ENCODE data around the gene GAB1.

GAB1 gene

DNA sequence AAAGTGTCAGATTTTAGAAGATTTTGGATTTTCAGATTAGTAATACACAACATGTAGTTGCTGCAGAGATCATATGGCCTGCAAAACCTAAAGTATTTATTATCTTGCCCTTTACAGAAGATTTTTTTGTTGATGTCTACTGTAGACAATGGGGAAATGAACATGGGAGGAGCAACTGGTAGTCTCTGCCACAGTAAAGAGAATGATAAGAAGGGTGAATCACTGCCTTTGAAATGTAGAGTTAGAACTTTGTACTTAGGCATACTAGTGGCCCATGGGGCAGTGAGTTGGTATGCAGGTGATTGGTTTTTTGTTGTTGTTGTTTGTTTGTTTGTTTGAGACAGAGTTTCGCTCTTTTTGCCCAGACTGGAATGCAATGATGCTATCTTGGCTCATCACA is 50.1 kb downstream of the GAB1 start:
- Histone ChIP-seq H3K4me1 (ENCODE audit: control insufficient read depth, insufficient read depth, low read depth, low read length) (peaks cover 5% of the 10 kb centered on the region), H3K9me3 (ENCODE audit: control insufficient read depth, low read length) (no peaks in the 10 kb centered on the region), H3K23ac (ENCODE audit: low read length in 2 of 2) (no peak overlapping the region), H3K36me3 (ENCODE audit: control insufficient read depth in 1 of 2, insufficient read depth in 2 of 2, low read depth in 1 of 2, low read length in 2 of 2) (no peaks in the 10 kb centered on the region), H3K9ac (ENCODE audit: low read length) (no peak overlapping the region), H3K4ac (ENCODE audit: low read depth in 1 of 2, low read length in 2 of 2) (no peak overlapping the region), H3K14ac (ENCODE audit: low read length in 2 of 2) (no peak overlapping the region), H4K8ac (ENCODE audit: low read length) (no peak overlapping the region), H3K27ac (ENCODE audit: low read length, poor library complexity, severe bottlenecking) (no peak overlapping the region), H2AK5ac (ENCODE audit: low read length, severe bottlenecking) (no peak overlapping the region), H2BK12ac (ENCODE audit: low read length in 2 of 2) (no peak overlapping the region), H2AFZ (ENCODE audit: low read depth, low read length) (no peak overlapping the region), H4K91ac (ENCODE audit: low read length) (no peak overlapping the region), H3K79me1 (replicated peaks; ENCODE audit: low read length, poor library complexity, severe bottlenecking) (peaks cover 29% of the 10 kb centered on the region), H3K4me3 (ENCODE audit: insufficient read depth in 1 of 2, low read depth in 1 of 2, low read length in 2 of 2) (no peak overlapping the region), H3K27me3 (ENCODE audit: control insufficient read depth in 1 of 2, insufficient read depth in 1 of 2, low read length in 2 of 2) (no peaks in the 10 kb centered on the region), H2BK15ac (ENCODE audit: low read depth, poor library complexity, severe bottlenecking) (no peak overlapping the region), H2BK5ac (ENCODE audit: low read depth, low read length, poor library complexity, severe bottlenecking) (no peak overlapping the region), H3K18ac (ENCODE audit: low read depth in 1 of 2, low read length in 2 of 2) (no peak overlapping the region), H2BK120ac (ENCODE audit: low read depth, low read length) (no peak overlapping the region), H3K4me2 (ENCODE audit: low read length, poor library complexity, severe bottlenecking) (no peak overlapping the region)
- no CpG with 5 or more reads among the region's 1 CpG for WGBS
- no peak for DNase-seq

DNA sequence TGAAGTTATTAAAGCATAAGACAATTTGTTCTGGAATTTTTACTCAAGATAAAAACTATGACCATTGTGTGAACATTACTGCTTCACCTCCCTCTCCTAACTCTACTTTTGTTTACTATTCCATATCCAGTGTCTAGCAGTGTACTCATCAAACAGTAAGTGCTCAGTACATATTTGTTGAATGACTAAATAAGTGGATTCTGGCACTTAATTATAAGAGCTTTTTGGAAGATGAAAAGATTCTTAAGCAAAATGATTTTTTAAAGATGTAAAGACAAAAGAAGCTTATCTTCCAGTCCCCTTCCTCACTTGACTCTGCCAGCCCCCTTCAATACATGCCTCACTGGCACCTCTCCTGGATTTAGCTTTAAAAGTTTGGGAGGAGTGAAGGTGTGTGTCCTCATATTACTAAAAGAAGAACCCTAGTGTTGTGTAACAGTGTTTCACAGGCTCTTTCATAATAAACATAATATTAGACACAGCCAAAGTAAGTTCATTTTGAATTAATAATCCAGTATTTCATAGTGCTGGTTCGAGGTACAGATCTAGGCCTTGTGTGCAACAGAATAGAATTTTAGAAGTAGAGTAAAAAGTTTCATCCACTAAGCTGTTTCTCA is 53.0 kb downstream of the GAB1 start:
- Histone ChIP-seq H3K4ac (ENCODE audit: low read depth in 1 of 2, low read length in 2 of 2) (no peak overlapping the region), H3K4me3 (ENCODE audit: insufficient read depth in 1 of 2, low read depth in 1 of 2, low read length in 2 of 2) (no peak overlapping the region), H3K18ac (ENCODE audit: low read depth in 1 of 2, low read length in 2 of 2) (no peak overlapping the region), H2BK5ac (ENCODE audit: low read depth, low read length, poor library complexity, severe bottlenecking) (no peak overlapping the region), H3K79me1 (replicated peaks; ENCODE audit: low read length, poor library complexity, severe bottlenecking) (peaks cover 27% of the 10 kb centered on the region), H2AK5ac (ENCODE audit: low read length, severe bottlenecking) (no peak overlapping the region), H4K91ac (ENCODE audit: low read length) (no peak overlapping the region), H3K27me3 (ENCODE audit: control insufficient read depth in 1 of 2, insufficient read depth in 1 of 2, low read length in 2 of 2) (no peaks in the 10 kb centered on the region), H3K27ac (ENCODE audit: low read length, poor library complexity, severe bottlenecking) (no peak overlapping the region), H2BK15ac (ENCODE audit: low read depth, poor library complexity, severe bottlenecking) (no peak overlapping the region), H2BK120ac (ENCODE audit: low read depth, low read length) (no peak overlapping the region), H4K8ac (ENCODE audit: low read length) (no peak overlapping the region), H2BK12ac (ENCODE audit: low read length in 2 of 2) (no peak overlapping the region), H3K14ac (ENCODE audit: low read length in 2 of 2) (no peak overlapping the region), H2AFZ (ENCODE audit: low read depth, low read length) (no peak overlapping the region), H3K23ac (ENCODE audit: low read length in 2 of 2) (no peak overlapping the region), H3K9me3 (ENCODE audit: control insufficient read depth, low read length) (no peaks in the 10 kb centered on the region), H3K36me3 (ENCODE audit: control insufficient read depth in 1 of 2, insufficient read depth in 2 of 2, low read depth in 1 of 2, low read length in 2 of 2) (no peaks in the 10 kb centered on the region), H3K4me1 (ENCODE audit: control insufficient read depth, insufficient read depth, low read depth, low read length) (peaks cover 5% of the 10 kb centered on the region), H3K4me2 (ENCODE audit: low read length, poor library complexity, severe bottlenecking) (no peak overlapping the region), H3K9ac (ENCODE audit: low read length) (no peak overlapping the region)
- 88% methylated on average over 1 of the region's 1 CpG for WGBS
- DNase-seq = peak; percentile 61

DNA sequence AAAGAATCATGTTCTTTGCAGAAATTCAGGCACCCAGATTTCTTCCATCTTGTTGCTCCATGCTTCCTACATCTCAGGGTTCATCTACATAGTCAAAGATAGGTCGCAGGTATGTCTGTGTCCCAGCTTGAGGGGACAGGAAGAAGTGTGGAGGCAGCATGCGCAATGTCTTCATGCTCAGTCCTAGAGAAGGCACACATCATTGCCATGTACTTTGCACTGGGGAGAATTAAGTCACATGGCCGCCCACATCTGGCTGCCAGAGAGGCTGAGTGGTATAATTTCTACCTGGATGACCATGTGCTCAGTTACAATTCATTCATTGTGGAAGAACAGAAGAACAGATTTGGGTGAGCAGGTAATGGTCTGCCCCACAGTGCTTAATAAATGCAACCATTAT is 54.1 kb downstream of the GAB1 start:
- Histone ChIP-seq H3K79me1 (replicated peaks; ENCODE audit: low read length, poor library complexity, severe bottlenecking) (peaks cover 28% of the 10 kb centered on the region), H3K23ac (ENCODE audit: low read length in 2 of 2) (no peak overlapping the region), H2BK15ac (ENCODE audit: low read depth, poor library complexity, severe bottlenecking) (no peak overlapping the region), H3K27ac (ENCODE audit: low read length, poor library complexity, severe bottlenecking) (no peak overlapping the region), H4K91ac (ENCODE audit: low read length) (peak overlapping the region; percentile 0), H4K8ac (ENCODE audit: low read length) (no peak overlapping the region), H3K4me2 (ENCODE audit: low read length, poor library complexity, severe bottlenecking) (no peak overlapping the region), H2BK5ac (ENCODE audit: low read depth, low read length, poor library complexity, severe bottlenecking) (no peak overlapping the region), H2BK120ac (ENCODE audit: low read depth, low read length) (no peak overlapping the region), H2BK12ac (ENCODE audit: low read length in 2 of 2) (peak overlapping the region in 1 of 2 experiments; percentile 94), H3K18ac (ENCODE audit: low read depth in 1 of 2, low read length in 2 of 2) (peak overlapping the region in 1 of 2 experiments; percentile 76), H3K27me3 (ENCODE audit: control insufficient read depth in 1 of 2, insufficient read depth in 1 of 2, low read length in 2 of 2) (no peaks in the 10 kb centered on the region), H3K36me3 (ENCODE audit: control insufficient read depth in 1 of 2, insufficient read depth in 2 of 2, low read depth in 1 of 2, low read length in 2 of 2) (peaks cover 0 to 1% of the 10 kb centered on the region in 2 experiments), H3K9ac (ENCODE audit: low read length) (no peak overlapping the region), H3K4ac (ENCODE audit: low read depth in 1 of 2, low read length in 2 of 2) (no peak overlapping the region), H2AK5ac (ENCODE audit: low read length, severe bottlenecking) (peak overlapping the region; percentile 53), H3K14ac (ENCODE audit: low read length in 2 of 2) (no peak overlapping the region), H3K4me1 (ENCODE audit: control insufficient read depth, insufficient read depth, low read depth, low read length) (peaks cover 5% of the 10 kb centered on the region), H3K9me3 (ENCODE audit: control insufficient read depth, low read length) (no peaks in the 10 kb centered on the region), H3K4me3 (ENCODE audit: insufficient read depth in 1 of 2, low read depth in 1 of 2, low read length in 2 of 2) (no peak overlapping the region), H2AFZ (ENCODE audit: low read depth, low read length) (no peak overlapping the region)
- 95% methylated on average over 3 of the region's 3 CpGs for WGBS
- DNase-seq = no peak

DNA sequence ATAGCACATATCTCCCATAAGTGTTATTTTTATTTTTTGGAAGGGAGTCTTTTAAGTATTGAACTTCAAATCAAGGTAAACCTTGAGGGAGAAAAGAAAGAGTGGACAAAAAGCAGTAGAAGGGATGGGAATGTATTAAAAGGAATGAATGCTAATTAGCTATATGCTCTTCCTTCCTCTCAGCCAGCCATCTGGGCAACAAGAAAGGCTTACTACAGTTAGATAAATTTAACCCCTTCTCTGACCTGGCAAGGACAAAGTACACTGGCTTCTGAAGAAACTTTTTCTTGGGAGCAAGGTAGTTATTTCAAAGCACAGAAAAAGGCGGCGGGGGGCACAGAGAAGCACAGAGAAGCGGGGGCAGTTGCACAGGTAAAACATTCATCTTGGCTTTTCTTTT is 54.6 kb downstream of the GAB1 start:
- H2BK5ac ChIP-seq (ENCODE audit: low read depth, low read length, poor library complexity, severe bottlenecking) = no peak overlapping the region
- H2BK120ac ChIP-seq (ENCODE audit: low read depth, low read length) = no peak overlapping the region
- no peak overlapping the region for H3K14ac ChIP-seq (ENCODE audit: low read length in 2 of 2)
- no peak overlapping the region for H4K8ac ChIP-seq (ENCODE audit: low read length)
- H4K91ac ChIP-seq (ENCODE audit: low read length) = no peak overlapping the region
- H3K79me1 ChIP-seq (replicated peaks; ENCODE audit: low read length, poor library complexity, severe bottlenecking) = peaks cover 29% of the 10 kb centered on the region
- no peak for DNase-seq
- no peak overlapping the region for H3K4me2 ChIP-seq (ENCODE audit: low read length, poor library complexity, severe bottlenecking)
- H3K4me1 ChIP-seq (ENCODE audit: control insufficient read depth, insufficient read depth, low read depth, low read length) = peaks cover 5% of the 10 kb centered on the region
- WGBS = 90% methylated on average over 3 of the region's 3 CpGs
- no peak overlapping the region for H3K18ac ChIP-seq (ENCODE audit: low read depth in 1 of 2, low read length in 2 of 2)
- no peak overlapping the region for H2AFZ ChIP-seq (ENCODE audit: low read depth, low read length)
- H3K36me3 ChIP-seq (ENCODE audit: control insufficient read depth in 1 of 2, insufficient read depth in 2 of 2, low read depth in 1 of 2, low read length in 2 of 2) = peaks cover 0 to 2% of the 10 kb centered on the region in 2 experiments
- no peak overlapping the region for H3K23ac ChIP-seq (ENCODE audit: low read length in 2 of 2)
- H3K27ac ChIP-seq (ENCODE audit: low read length, poor library complexity, severe bottlenecking) = no peak overlapping the region
- no peak overlapping the region for H2BK12ac ChIP-seq (ENCODE audit: low read length in 2 of 2)
- no peak overlapping the region for H2AK5ac ChIP-seq (ENCODE audit: low read length, severe bottlenecking)
- H3K4me3 ChIP-seq (ENCODE audit: insufficient read depth in 1 of 2, low read depth in 1 of 2, low read length in 2 of 2) = no peak overlapping the region
- H2BK15ac ChIP-seq (ENCODE audit: low read depth, poor library complexity, severe bottlenecking) = no peak overlapping the region
- H3K4ac ChIP-seq (ENCODE audit: low read depth in 1 of 2, low read length in 2 of 2) = no peak overlapping the region
- no peaks in the 10 kb centered on the region for H3K27me3 ChIP-seq (ENCODE audit: control insufficient read depth in 1 of 2, insufficient read depth in 1 of 2, low read length in 2 of 2)
- no peaks in the 10 kb centered on the region for H3K9me3 ChIP-seq (ENCODE audit: control insufficient read depth, low read length)
- peak overlapping the region; percentile 37 for H3K9ac ChIP-seq (ENCODE audit: low read length)

All from mesenchymal stem cell (in vitro differentiated cells and primary cell).